Measurements from ENCODE around the gene UQCC3. TPM values are rescaled to one million over a fixed set of nuclear protein-coding genes. Genes with fewer than 3 reads are reported as not detected.

Gene UQCC3
- total RNA-seq: 1 to 10 TPM; 7.2 to 9.0 TPM

GRCh38 chr11:62671608-62672389 lies at the start of gene UQCC3, which contains the start of gene LBHD1:
UQCC3 (plus strand) TSS chr11:62671673; CDS start chr11:62671746, 73 bp downstream.
LBHD1 (minus strand) TSS chr11:62672267; CDS start chr11:62670031, 2,236 bp downstream.
- Mint-ChIP-seq H3K9me3 (ENCODE audit: low read depth) (no peaks in the 10 kb centered on the region), H3K4me1 (peaks cover 54% of the 10 kb centered on the region), H3K36me3 (peaks cover 38% of the 10 kb centered on the region), H3K27ac (peak within 1 kb of the TSS; percentile 96), H3K4me3 (peak within 1 kb of the TSS; percentile 95), H3K27me3 (no peaks in the 10 kb centered on the region)
- ATAC-seq (peak; percentile 83), DNase-seq (peak; percentile 96)
- CTCF ChIA-PET: interaction anchor here (0.7 to 7.7 kb wide), 18 partner anchors 10 to 285 kb away, joined by 3 to 50 read pairs (median 5); partner anchors contain the start of genes INTS5, MTA2, TAF6L and TMEM179B

GRCh38 chr11:62622476-62623089 lies 48.9 kb upstream of the UQCC3 start:
- no peak for ATAC-seq
- Mint-ChIP-seq H3K4me3 (peak overlapping the region; percentile 60), H3K4me1 (peaks cover 19% of the 10 kb centered on the region), H3K36me3 (peaks cover 26% of the 10 kb centered on the region), H3K27me3 (no peaks in the 10 kb centered on the region), H3K9me3 (ENCODE audit: low read depth) (no peaks in the 10 kb centered on the region), H3K27ac (peak overlapping the region; percentile 85)
- no peak for DNase-seq
- CTCF ChIA-PET: interaction anchor here (0.8 to 4.2 kb wide), 12 partner anchors 11 to 228 kb away, joined by 3 to 39 read pairs (median 5); partner anchors contain the start of genes C11orf98, CSKMT, EML3 and MTA2

- H3K27ac Mint-ChIP-seq: no peak overlapping the region
- CTCF ChIA-PET: interaction anchor here (0.7 to 1.6 kb wide), 3 partner anchors 16 to 1614 kb away, joined by 3 to 8 read pairs (median 5); partner anchors contain the start of gene EML3
- no peaks in the 10 kb centered on the region for H3K9me3 Mint-ChIP-seq (ENCODE audit: low read depth)
- no peaks in the 10 kb centered on the region for H3K4me1 Mint-ChIP-seq
- ATAC-seq: no peak
- DNase-seq: no peak
- H3K27me3 Mint-ChIP-seq: no peaks in the 10 kb centered on the region
- H3K4me3 Mint-ChIP-seq: no peak overlapping the region
- peaks cover 52% of the 10 kb centered on the region for H3K36me3 Mint-ChIP-seq
Measured at GRCh38 chr11:62627713-62628112, 43.8 kb upstream of the UQCC3 start.

GRCh38 chr11:62632492-62632891 lies 39.0 kb upstream of the UQCC3 start:
- Mint-ChIP-seq H3K4me1 (peaks cover 15% of the 10 kb centered on the region), H3K27ac (no peak overlapping the region), H3K36me3 (peaks cover 66% of the 10 kb centered on the region), H3K27me3 (no peaks in the 10 kb centered on the region), H3K4me3 (no peak overlapping the region), H3K9me3 (ENCODE audit: low read depth) (no peaks in the 10 kb centered on the region)
- DNase-seq: no peak
- ATAC-seq: no peak
- CTCF ChIA-PET: interaction anchor here (0.9 kb wide), 1 partner anchor 247 kb away, joined by 3 read pairs; no protein-coding TSS in a partner anchor

GRCh38 chr11:62644220-62644619 lies 27.3 kb upstream of the UQCC3 start:
- H3K27me3 Mint-ChIP-seq: no peaks in the 10 kb centered on the region
- peaks cover 46% of the 10 kb centered on the region for H3K4me1 Mint-ChIP-seq
- H3K9me3 Mint-ChIP-seq (ENCODE audit: low read depth): no peaks in the 10 kb centered on the region
- ATAC-seq (no peak), DNase-seq (no peak)
- H3K27ac Mint-ChIP-seq: no peak overlapping the region
- peaks cover 28% of the 10 kb centered on the region for H3K36me3 Mint-ChIP-seq
- peak overlapping the region; percentile 5 for H3K4me3 Mint-ChIP-seq
- CTCF ChIA-PET: interaction anchor here (0.8 to 1.2 kb wide), 2 partner anchors 15 to 33 kb away, joined by 3 to 6 read pairs; no protein-coding TSS in a partner anchor

GRCh38 chr11:62645671-62645945 lies 25.9 kb upstream of the UQCC3 start:
- Mint-ChIP-seq H3K4me3 (peak overlapping the region; percentile 89), H3K4me1 (peaks cover 41% of the 10 kb centered on the region), H3K27ac (peak overlapping the region; percentile 93), H3K9me3 (ENCODE audit: low read depth) (no peaks in the 10 kb centered on the region), H3K27me3 (no peaks in the 10 kb centered on the region), H3K36me3 (peaks cover 27% of the 10 kb centered on the region)
- DNase-seq (no peak), ATAC-seq (no peak)
- CTCF ChIA-PET: interaction anchor here (0.9 to 1.9 kb wide), 6 partner anchors 8 to 141 kb away, joined by 3 to 6 read pairs (median 4); partner anchors contain the start of genes C11orf98 and CSKMT

- Mint-ChIP-seq H3K9me3 (ENCODE audit: low read depth) (no peaks in the 10 kb centered on the region), H3K4me3 (peak within 1 kb of the TSS; percentile 89), H3K4me1 (peaks cover 39% of the 10 kb centered on the region), H3K27me3 (no peaks in the 10 kb centered on the region), H3K27ac (peak within 1 kb of the TSS; percentile 93), H3K36me3 (peaks cover 27% of the 10 kb centered on the region)
- DNase-seq: peak; percentile 100
- CTCF ChIA-PET: interaction anchor here (0.6 to 1.9 kb wide), 9 partner anchors 9 to 141 kb away, joined by 3 to 7 read pairs (median 3); partner anchors contain the start of genes C11orf98, CSKMT and EML3
- ATAC-seq: peak; percentile 98
Measured at GRCh38 chr11:62645946-62646824, 25.3 kb upstream of the UQCC3 start, which contains the start of gene GANAB. GANAB (minus strand) TSS chr11:62646613; CDS start chr11:62646599, 14 bp downstream.

- DNase-seq (no peak), ATAC-seq (no peak)
- no peaks in the 10 kb centered on the region for H3K27me3 Mint-ChIP-seq
- H3K27ac Mint-ChIP-seq: peak overlapping the region; percentile 93
- peak overlapping the region; percentile 89 for H3K4me3 Mint-ChIP-seq
- H3K36me3 Mint-ChIP-seq: peaks cover 27% of the 10 kb centered on the region
- CTCF ChIA-PET: interaction anchor here (0.6 to 2.0 kb wide), 9 partner anchors 10 to 140 kb away, joined by 3 to 7 read pairs (median 3); partner anchors contain the start of genes C11orf98, CSKMT and EML3
- no peaks in the 10 kb centered on the region for H3K9me3 Mint-ChIP-seq (ENCODE audit: low read depth)
- H3K4me1 Mint-ChIP-seq: peaks cover 39% of the 10 kb centered on the region
Measured at GRCh38 chr11:62646825-62647608, 24.5 kb upstream of the UQCC3 start.

GRCh38 chr11:62647609-62648005 lies 23.9 kb upstream of the UQCC3 start:
- DNase-seq (no peak), ATAC-seq (no peak)
- H3K27me3 Mint-ChIP-seq: no peaks in the 10 kb centered on the region
- no peaks in the 10 kb centered on the region for H3K9me3 Mint-ChIP-seq (ENCODE audit: low read depth)
- H3K36me3 Mint-ChIP-seq: peaks cover 26% of the 10 kb centered on the region
- peak overlapping the region; percentile 43 for H3K27ac Mint-ChIP-seq
- CTCF ChIA-PET: interaction anchor here (0.9 to 2.0 kb wide), 5 partner anchors 17 to 56 kb away, joined by 3 to 7 read pairs (median 7); partner anchors contain the start of genes C11orf98, CSKMT, EML3 and MTA2
- H3K4me3 Mint-ChIP-seq: no peak overlapping the region
- H3K4me1 Mint-ChIP-seq: peaks cover 41% of the 10 kb centered on the region

- Mint-ChIP-seq H3K4me1 (peaks cover 40% of the 10 kb centered on the region), H3K36me3 (peaks cover 21% of the 10 kb centered on the region), H3K9me3 (ENCODE audit: low read depth) (no peaks in the 10 kb centered on the region), H3K27me3 (no peaks in the 10 kb centered on the region), H3K27ac (no peak overlapping the region), H3K4me3 (no peak overlapping the region)
- CTCF ChIA-PET: interaction anchor here (0.9 to 2.0 kb wide), 4 partner anchors 17 to 56 kb away, joined by 3 to 7 read pairs (median 5); partner anchors contain the start of genes C11orf98, CSKMT and MTA2
- ATAC-seq (no peak), DNase-seq (no peak)
Measured at GRCh38 chr11:62648185-62648966, 23.1 kb upstream of the UQCC3 start.

GRCh38 chr11:62648967-62649364 lies 22.5 kb upstream of the UQCC3 start:
- H3K4me1 Mint-ChIP-seq: peaks cover 44% of the 10 kb centered on the region
- H3K27me3 Mint-ChIP-seq: no peaks in the 10 kb centered on the region
- CTCF ChIA-PET: interaction anchor here (1.7 to 2.0 kb wide), 2 partner anchors 16 to 26 kb away, joined by 7 read pairs; partner anchors contain the start of genes C11orf98 and CSKMT
- ATAC-seq (no peak), DNase-seq (no peak)
- H3K36me3 Mint-ChIP-seq: peaks cover 20% of the 10 kb centered on the region
- no peaks in the 10 kb centered on the region for H3K9me3 Mint-ChIP-seq (ENCODE audit: low read depth)
- no peak overlapping the region for H3K4me3 Mint-ChIP-seq
- H3K27ac Mint-ChIP-seq: no peak overlapping the region
